Measurements from ENCODE around the gene DRC3. TPM values are rescaled to one million over a fixed set of nuclear protein-coding genes. Genes with fewer than 3 reads are reported as not detected.

The DRC3 gene
- total RNA-seq, 1 donor from 2014 or later: 7.2 TPM

GRCh38 chr17:17979778-17980177 is 7.1 kb downstream of the DRC3 start:
- intact Hi-C loops (cut with DNase I): no loop called here
- TF ChIP-seq CTCF (IDR thresholded peaks at IDR 0.05): no peak
- H3K27ac ChIP-seq: no peak overlapping the region
- DNase-seq (ENCODE audit: low spot score in 2 of 2): no peak
- no peaks in the 10 kb centered on the region for H3K9me3 ChIP-seq
- H3K4me1 ChIP-seq: no peaks in the 10 kb centered on the region
- H3K4me3 ChIP-seq: no peak overlapping the region
- H3K27me3 ChIP-seq: no peaks in the 10 kb centered on the region
- H3K36me3 ChIP-seq: no peaks in the 10 kb centered on the region

GRCh38 chr17:17981330-17981729 is 8.7 kb downstream of the DRC3 start:
- Histone ChIP-seq H3K4me1 (no peaks in the 10 kb centered on the region), H3K27ac (no peak overlapping the region), H3K36me3 (no peaks in the 10 kb centered on the region), H3K4me3 (no peak overlapping the region), H3K9me3 (no peaks in the 10 kb centered on the region), H3K27me3 (no peaks in the 10 kb centered on the region)
- intact Hi-C loops (cut with DNase I): no loop called here
- no peak for DNase-seq (ENCODE audit: low spot score in 2 of 2)
- TF ChIP-seq CTCF (IDR thresholded peaks at IDR 0.05): no peak

- peaks cover 0 to under 1% of the 10 kb centered on the region in 2 donors for H3K36me3 ChIP-seq
- no peaks in the 10 kb centered on the region for H3K4me1 ChIP-seq
- H3K27ac ChIP-seq: no peak overlapping the region
- no peaks in the 10 kb centered on the region for H3K9me3 ChIP-seq
- H3K4me3 ChIP-seq: no peak overlapping the region
- intact Hi-C loops (cut with DNase I): no loop called here
- no peak for DNase-seq (ENCODE audit: low spot score in 2 of 2)
- no peaks in the 10 kb centered on the region for H3K27me3 ChIP-seq
- TF ChIP-seq CTCF (IDR thresholded peaks at IDR 0.05): no peak
Observed at GRCh38 chr17:17982801-17983200, 10.1 kb downstream of the DRC3 start.

GRCh38 chr17:17983376-17983775 is 10.7 kb downstream of the DRC3 start:
- Histone ChIP-seq H3K4me3 (no peak overlapping the region), H3K36me3 (peaks cover 0 to 7% of the 10 kb centered on the region in 2 donors), H3K27ac (no peak overlapping the region), H3K9me3 (no peaks in the 10 kb centered on the region), H3K4me1 (no peaks in the 10 kb centered on the region), H3K27me3 (no peaks in the 10 kb centered on the region)
- TF ChIP-seq CTCF (IDR thresholded peaks at IDR 0.05): no peak
- no peak for DNase-seq (ENCODE audit: low spot score in 2 of 2)
- intact Hi-C loops (cut with DNase I): no loop called here

DNA sequence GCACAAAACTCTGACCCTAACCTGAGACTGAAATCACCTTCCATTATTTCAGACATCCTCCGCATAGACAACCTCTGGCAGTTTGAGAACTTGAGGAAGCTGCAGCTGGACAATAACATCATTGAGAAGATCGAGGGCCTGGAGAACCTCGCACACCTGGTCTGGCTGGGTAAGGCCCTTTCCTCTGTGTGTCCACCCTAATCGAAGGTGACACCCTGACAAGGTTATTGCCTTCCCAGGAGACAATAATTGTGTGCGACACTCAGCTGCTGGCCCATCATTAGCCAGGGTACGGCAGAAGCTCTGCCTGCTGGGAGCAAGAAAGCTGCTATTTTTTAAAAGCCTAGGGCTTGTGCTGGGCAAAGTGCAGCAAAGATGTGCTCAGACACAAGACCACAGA is 11.1 kb downstream of the DRC3 start:
- no peak for TF ChIP-seq CTCF (IDR thresholded peaks at IDR 0.05)
- intact Hi-C loops (cut with DNase I): no loop called here

DNA sequence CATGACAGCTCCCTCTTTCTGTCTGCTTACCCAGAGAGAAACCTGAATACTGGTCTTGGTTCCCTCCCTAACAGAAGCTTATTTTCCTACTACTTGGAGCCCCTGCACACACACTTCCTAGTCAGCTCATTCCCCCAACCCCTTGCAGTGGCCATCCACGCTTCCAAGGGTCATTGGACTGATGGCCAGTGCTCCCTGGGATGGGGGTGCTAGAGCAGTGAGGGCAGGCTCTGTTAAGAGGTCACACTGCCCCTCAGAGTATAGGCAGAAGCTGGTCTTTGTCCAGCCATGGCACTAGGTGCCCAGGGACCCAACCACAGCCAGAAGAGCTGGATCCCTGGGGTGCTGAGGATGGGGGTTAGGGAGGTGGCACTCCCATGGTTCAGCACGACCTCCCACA is 12.5 kb downstream of the DRC3 start:
- H3K27me3 ChIP-seq: no peaks in the 10 kb centered on the region
- H3K9me3 ChIP-seq: no peaks in the 10 kb centered on the region
- no peak for TF ChIP-seq CTCF (IDR thresholded peaks at IDR 0.05)
- no peak overlapping the region for H3K27ac ChIP-seq
- H3K36me3 ChIP-seq: peaks cover 0 to 8% of the 10 kb centered on the region in 2 donors
- H3K4me3 ChIP-seq: no peak overlapping the region
- DNase-seq (ENCODE audit: low spot score in 2 of 2): no peak
- H3K4me1 ChIP-seq: no peaks in the 10 kb centered on the region
- intact Hi-C loops (cut with DNase I): no loop called here

More for the DNA sequence above, 11.1 kb downstream of the DRC3 start:
- no peaks in the 10 kb centered on the region for H3K27me3 ChIP-seq
- H3K27ac ChIP-seq: no peak overlapping the region
- DNase-seq (ENCODE audit: low spot score in 2 of 2): no peak
- H3K4me1 ChIP-seq: no peaks in the 10 kb centered on the region
- peaks cover 0 to 8% of the 10 kb centered on the region in 2 donors for H3K36me3 ChIP-seq
- no peak overlapping the region for H3K4me3 ChIP-seq
- H3K9me3 ChIP-seq: no peaks in the 10 kb centered on the region

All from ascending aorta (tissue), 2 donors.